NCI-H187 treated with DMSO at 0.1 percent for 48 hours (cell line): ENCODE results near the gene BCAS4.

ENCODE experiments used
- DNase-seq: peaks from one replicate; lab custom pipeline; 2025; lab: John Stamatoyannopoulos, UW

The BCAS4 gene

GRCh38 chr20:50911716-50912115 lies 116.9 kb downstream of the BCAS4 start:
- DNase-seq = no peak

- no peak for DNase-seq
Observed at GRCh38 chr20:50913690-50914375, 119.0 kb downstream of the BCAS4 start.

GRCh38 chr20:50915424-50915823 lies 120.6 kb downstream of the BCAS4 start:
- no peak for DNase-seq

GRCh38 chr20:50916257-50916656 lies 121.4 kb downstream of the BCAS4 start:
- no peak for DNase-seq

GRCh38 chr20:50916934-50917333 lies 122.1 kb downstream of the BCAS4 start:
- DNase-seq = no peak

GRCh38 chr20:50918403-50918802 lies 123.5 kb downstream of the BCAS4 start:
- DNase-seq = no peak

- no peak for DNase-seq
Observed at GRCh38 chr20:50919567-50919966, 124.7 kb downstream of the BCAS4 start.

GRCh38 chr20:50920997-50921396 lies 126.1 kb downstream of the BCAS4 start:
- DNase-seq = no peak

- DNase-seq = no peak
Observed at GRCh38 chr20:50921803-50922501, 127.1 kb downstream of the BCAS4 start.

- no peak for DNase-seq
Observed at GRCh38 chr20:50924261-50924920, 129.5 kb downstream of the BCAS4 start.

- no peak for DNase-seq
Observed at GRCh38 chr20:50926530-50926929, 131.7 kb downstream of the BCAS4 start.
